Glutamatergic neuron (in vitro differentiated cells): ENCODE results near the gene CYB561D1. TPM values are rescaled to one million over a fixed set of nuclear protein-coding genes. Genes with fewer than 3 reads are reported as not detected.

ENCODE experiments used
- DNase-seq: peaks from one replicate; pipeline ENCODE4 v3.0.0; 2022
- H3K27ac Mint-ChIP-seq: one replicate; pipeline ENCODE4 v1.8.0; 2020; ENCODE audit warnings: mild to moderate bottlenecking, mixed read lengths, inconsistent platforms; ENCODE audit not compliant: unreplicated experiment
- H3K27me3 Mint-ChIP-seq: one replicate; pipeline ENCODE4 v1.8.0; 2020; ENCODE audit warnings: mild to moderate bottlenecking, moderate library complexity, mixed read lengths, inconsistent platforms; ENCODE audit not compliant: unreplicated experiment
- H3K36me3 Mint-ChIP-seq: one replicate; pipeline ENCODE4 v1.8.0; 2020; ENCODE audit warnings: mild to moderate bottlenecking, mixed read lengths, inconsistent platforms; ENCODE audit not compliant: unreplicated experiment
- H3K4me1 Mint-ChIP-seq: one replicate; pipeline ENCODE4 v1.8.0; 2020; ENCODE audit warnings: mild to moderate bottlenecking, low read depth, mixed read lengths, inconsistent platforms; ENCODE audit not compliant: unreplicated experiment
- H3K4me3 Mint-ChIP-seq: one replicate; pipeline ENCODE4 v1.8.0; 2020; ENCODE audit warnings: mild to moderate bottlenecking, mixed read lengths, inconsistent platforms; ENCODE audit not compliant: unreplicated experiment
- H3K9me3 Mint-ChIP-seq: one replicate; pipeline ENCODE4 v1.8.0; 2020; ENCODE audit warnings: mild to moderate bottlenecking, moderate library complexity, mixed read lengths, inconsistent platforms; ENCODE audit not compliant: unreplicated experiment
- total RNA-seq: library from RNA; stranded (reverse); fragmentation: NEBNext Ultra II Directional; extraction: Animal tissue kit (Norgen Biotek cat#: 25700); gene quantifications from one replicate; pipeline ENCODE4 v1.2.1, GENCODE V29; 2021; ENCODE audit not compliant: unreplicated experiment
- TF ChIP-seq, protein P1 (sequence below): fragments of 200-600 bp; sonication (generic); IDR thresholded peaks from one replicate; pipeline ENCODE4 v1.5.0; 2021; ENCODE audit not compliant: partially characterized antibody, unreplicated experiment

CYB561D1 gene
- total RNA-seq, 1 donor from 2014 or later: 23.9 TPM

DNA sequence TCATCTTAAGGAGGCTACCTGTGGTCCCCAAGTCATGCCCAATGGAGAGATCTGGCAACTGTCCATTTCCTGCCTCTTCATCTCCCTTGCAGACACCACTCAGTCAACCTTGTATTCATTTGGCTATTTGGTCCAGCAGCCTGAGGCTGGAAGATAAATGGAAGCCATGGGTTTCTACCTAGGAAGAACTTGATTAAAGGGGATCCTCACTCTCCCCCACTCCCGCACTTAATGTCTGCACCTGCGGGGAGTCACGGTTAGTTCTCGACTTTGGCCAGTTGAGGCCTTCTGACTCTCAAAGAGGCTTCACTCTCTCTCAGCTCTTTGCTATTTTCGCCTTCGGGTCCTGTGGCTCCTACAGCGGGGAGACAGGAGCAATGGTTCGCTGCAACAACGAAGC is 18.6 kb upstream of the CYB561D1 start:
- Mint-ChIP-seq H3K4me3 (no peak overlapping the region), H3K36me3 (peaks cover 4% of the 10 kb centered on the region), H3K27me3 (peaks cover 10% of the 10 kb centered on the region), H3K9me3 (peaks cover 4% of the 10 kb centered on the region), H3K4me1 (peaks cover 3% of the 10 kb centered on the region), H3K27ac (no peak overlapping the region)
- TF ChIP-seq, protein P1, sequence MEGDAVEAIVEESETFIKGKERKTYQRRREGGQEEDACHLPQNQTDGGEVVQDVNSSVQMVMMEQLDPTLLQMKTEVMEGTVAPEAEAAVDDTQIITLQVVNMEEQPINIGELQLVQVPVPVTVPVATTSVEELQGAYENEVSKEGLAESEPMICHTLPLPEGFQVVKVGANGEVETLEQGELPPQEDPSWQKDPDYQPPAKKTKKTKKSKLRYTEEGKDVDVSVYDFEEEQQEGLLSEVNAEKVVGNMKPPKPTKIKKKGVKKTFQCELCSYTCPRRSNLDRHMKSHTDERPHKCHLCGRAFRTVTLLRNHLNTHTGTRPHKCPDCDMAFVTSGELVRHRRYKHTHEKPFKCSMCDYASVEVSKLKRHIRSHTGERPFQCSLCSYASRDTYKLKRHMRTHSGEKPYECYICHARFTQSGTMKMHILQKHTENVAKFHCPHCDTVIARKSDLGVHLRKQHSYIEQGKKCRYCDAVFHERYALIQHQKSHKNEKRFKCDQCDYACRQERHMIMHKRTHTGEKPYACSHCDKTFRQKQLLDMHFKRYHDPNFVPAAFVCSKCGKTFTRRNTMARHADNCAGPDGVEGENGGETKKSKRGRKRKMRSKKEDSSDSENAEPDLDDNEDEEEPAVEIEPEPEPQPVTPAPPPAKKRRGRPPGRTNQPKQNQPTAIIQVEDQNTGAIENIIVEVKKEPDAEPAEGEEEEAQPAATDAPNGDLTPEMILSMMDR: no peak
- DNase-seq: no peak

DNA sequence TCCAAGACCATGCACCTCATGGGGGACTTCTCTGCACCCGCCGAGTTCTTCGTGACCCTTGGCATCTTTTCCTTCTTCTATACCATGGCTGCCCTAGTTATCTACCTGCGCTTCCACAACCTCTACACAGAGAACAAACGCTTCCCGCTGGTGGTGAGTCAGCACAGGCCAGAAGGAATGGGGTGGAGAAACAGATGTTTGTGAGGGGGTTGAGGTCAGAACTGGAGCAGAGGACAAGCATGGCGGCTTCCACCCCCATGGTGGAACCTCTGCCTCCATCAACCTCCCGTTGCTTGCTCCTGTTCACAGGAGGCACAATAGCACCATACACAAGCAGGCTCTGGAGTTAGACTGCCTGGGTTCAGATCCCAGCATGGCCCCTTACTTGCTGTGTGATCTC is 17.1 kb upstream of the CYB561D1 start:
- H3K27ac Mint-ChIP-seq: no peak overlapping the region
- H3K36me3 Mint-ChIP-seq: peaks cover 4% of the 10 kb centered on the region
- peaks cover 10% of the 10 kb centered on the region for H3K27me3 Mint-ChIP-seq
- peaks cover 4% of the 10 kb centered on the region for H3K9me3 Mint-ChIP-seq
- DNase-seq: no peak
- TF ChIP-seq, protein P1: no peak
- H3K4me3 Mint-ChIP-seq: no peak overlapping the region
- peaks cover 3% of the 10 kb centered on the region for H3K4me1 Mint-ChIP-seq

DNA sequence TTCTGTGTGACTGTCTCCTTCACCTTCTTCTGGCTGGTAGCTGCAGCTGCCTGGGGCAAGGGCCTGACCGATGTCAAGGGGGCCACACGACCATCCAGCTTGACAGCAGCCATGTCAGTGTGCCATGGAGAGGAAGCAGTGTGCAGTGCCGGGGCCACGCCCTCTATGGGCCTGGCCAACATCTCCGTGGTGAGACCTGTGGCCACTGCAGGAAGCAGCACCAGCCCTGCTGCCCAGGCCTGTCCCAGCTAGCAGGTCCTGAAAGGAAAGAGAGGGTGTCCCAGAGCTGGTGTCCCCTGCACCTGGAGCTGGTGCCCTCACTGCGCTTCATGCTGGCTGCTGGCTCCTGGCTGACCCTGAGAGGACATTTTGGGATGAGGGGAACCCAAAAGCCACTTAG is 16.1 kb upstream of the CYB561D1 start:
- no peak overlapping the region for H3K27ac Mint-ChIP-seq
- H3K27me3 Mint-ChIP-seq: peaks cover 17% of the 10 kb centered on the region
- H3K9me3 Mint-ChIP-seq: peaks cover 9% of the 10 kb centered on the region
- DNase-seq: no peak
- H3K4me3 Mint-ChIP-seq: no peak overlapping the region
- H3K4me1 Mint-ChIP-seq: peaks cover 10% of the 10 kb centered on the region
- TF ChIP-seq, protein P1: no peak
- H3K36me3 Mint-ChIP-seq: peaks cover 4% of the 10 kb centered on the region

DNA sequence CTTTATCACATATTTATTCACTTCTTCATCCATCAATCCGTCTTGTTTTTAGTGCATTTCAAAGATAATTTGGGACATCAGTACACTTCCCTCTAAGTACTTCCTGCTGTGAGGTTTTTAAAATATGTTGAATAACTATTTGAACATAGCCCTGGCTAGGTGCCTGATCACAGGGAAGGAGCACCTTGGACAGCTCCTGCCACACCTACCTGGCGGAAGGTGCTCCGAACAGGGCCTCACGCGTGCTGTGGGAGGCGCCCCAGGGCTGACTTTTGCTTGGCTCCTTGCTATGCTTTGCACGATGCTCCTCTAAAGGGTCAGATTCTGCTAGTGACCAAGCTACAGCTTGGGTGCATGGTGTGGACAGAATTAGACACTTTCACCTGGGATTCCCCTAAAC is 15.1 kb upstream of the CYB561D1 start:
- Mint-ChIP-seq H3K9me3 (peaks cover 15% of the 10 kb centered on the region), H3K4me3 (no peak overlapping the region), H3K4me1 (peaks cover 10% of the 10 kb centered on the region), H3K27me3 (peaks cover 23% of the 10 kb centered on the region), H3K27ac (no peak overlapping the region), H3K36me3 (peaks cover 4% of the 10 kb centered on the region)
- DNase-seq: no peak
- TF ChIP-seq, protein P1: no peak

DNA sequence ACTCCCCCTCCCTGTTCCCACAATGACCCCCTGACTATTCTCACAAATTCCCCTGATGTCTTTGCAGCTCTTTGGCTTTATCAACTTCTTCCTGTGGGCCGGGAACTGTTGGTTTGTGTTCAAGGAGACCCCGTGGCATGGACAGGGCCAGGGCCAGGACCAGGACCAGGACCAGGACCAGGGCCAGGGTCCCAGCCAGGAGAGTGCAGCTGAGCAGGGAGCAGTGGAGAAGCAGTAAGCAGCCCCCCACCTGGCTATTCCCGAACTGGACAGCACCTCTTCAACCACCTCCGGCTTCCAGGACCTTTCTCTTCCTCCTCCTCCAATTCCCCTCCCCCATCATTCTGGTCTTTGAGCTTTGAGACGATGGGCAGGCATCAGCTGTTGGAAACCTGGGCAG is 14.6 kb upstream of the CYB561D1 start:
- TF ChIP-seq, protein P1: no peak
- Mint-ChIP-seq H3K36me3 (peaks cover 4% of the 10 kb centered on the region), H3K27me3 (peaks cover 25% of the 10 kb centered on the region), H3K9me3 (peaks cover 16% of the 10 kb centered on the region), H3K4me1 (peaks cover 10% of the 10 kb centered on the region), H3K27ac (no peak overlapping the region), H3K4me3 (no peak overlapping the region)
- no peak for DNase-seq
